Esophagus muscularis mucosa (tissue), 3 donors: Measurements from ENCODE around the gene EIF4G1.

Source experiments
- EP300 ChIP-seq: sonication (generic); formaldehyde crosslinking; IDR thresholded peaks from one replicate; pipeline ENCODE4 v1.6.1; 2017; ENCODE audit warnings: antibody characterized with exemption
- TF ChIP-seq, protein P1 (sequence below), 3 experiments: fragments of 200-600 bp in 2 of 3; fragments of 450-650 bp in 1 of 3; sonication (generic) in 2 of 3; IDR thresholded peaks; one replicate each; pipeline ENCODE4 v1.5.1; 2017 to 2019; ENCODE audit warnings: antibody characterized with exemption in 3 of 3, mild to moderate bottlenecking in 2 of 3, moderate library complexity in 1 of 3

DNA sequence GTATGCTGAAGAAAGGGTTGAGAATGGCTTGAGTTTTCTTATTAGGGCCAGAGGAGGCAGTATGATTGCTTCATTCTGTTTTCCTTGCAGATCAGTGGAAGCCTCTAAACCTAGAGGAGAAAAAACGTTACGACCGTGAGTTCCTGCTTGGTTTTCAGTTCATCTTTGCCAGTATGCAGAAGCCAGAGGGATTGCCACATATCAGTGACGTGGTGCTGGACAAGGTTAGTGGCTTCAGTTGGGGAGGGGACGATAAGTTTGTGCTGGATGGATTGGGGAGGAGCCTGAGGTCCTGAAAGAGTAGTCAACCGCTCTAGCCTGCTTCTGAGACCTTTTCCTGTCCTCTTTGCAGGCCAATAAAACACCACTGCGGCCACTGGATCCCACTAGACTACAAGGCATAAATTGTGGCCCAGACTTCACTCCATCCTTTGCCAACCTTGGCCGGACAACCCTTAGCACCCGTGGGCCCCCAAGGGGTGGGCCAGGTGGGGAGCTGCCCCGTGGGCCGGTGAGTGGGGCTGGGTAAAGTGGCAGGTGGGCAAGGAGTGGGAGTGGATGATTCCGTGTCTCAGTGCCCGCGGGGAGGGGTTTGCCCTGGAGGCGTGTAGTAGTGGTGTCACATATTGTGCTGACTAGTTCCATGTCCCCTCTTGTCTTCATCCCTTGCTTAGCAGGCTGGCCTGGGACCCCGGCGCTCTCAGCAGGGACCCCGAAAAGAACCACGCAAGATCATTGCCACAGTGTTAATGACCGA, 8.5 kb downstream of the EIF4G1 start:
- TF ChIP-seq, protein P1, sequence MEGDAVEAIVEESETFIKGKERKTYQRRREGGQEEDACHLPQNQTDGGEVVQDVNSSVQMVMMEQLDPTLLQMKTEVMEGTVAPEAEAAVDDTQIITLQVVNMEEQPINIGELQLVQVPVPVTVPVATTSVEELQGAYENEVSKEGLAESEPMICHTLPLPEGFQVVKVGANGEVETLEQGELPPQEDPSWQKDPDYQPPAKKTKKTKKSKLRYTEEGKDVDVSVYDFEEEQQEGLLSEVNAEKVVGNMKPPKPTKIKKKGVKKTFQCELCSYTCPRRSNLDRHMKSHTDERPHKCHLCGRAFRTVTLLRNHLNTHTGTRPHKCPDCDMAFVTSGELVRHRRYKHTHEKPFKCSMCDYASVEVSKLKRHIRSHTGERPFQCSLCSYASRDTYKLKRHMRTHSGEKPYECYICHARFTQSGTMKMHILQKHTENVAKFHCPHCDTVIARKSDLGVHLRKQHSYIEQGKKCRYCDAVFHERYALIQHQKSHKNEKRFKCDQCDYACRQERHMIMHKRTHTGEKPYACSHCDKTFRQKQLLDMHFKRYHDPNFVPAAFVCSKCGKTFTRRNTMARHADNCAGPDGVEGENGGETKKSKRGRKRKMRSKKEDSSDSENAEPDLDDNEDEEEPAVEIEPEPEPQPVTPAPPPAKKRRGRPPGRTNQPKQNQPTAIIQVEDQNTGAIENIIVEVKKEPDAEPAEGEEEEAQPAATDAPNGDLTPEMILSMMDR (IDR thresholded peaks at IDR 0.05), result no peak
- no peak for TF ChIP-seq EP300
